Measurements from ENCODE around the gene COPS6.

COPS6 gene

DNA sequence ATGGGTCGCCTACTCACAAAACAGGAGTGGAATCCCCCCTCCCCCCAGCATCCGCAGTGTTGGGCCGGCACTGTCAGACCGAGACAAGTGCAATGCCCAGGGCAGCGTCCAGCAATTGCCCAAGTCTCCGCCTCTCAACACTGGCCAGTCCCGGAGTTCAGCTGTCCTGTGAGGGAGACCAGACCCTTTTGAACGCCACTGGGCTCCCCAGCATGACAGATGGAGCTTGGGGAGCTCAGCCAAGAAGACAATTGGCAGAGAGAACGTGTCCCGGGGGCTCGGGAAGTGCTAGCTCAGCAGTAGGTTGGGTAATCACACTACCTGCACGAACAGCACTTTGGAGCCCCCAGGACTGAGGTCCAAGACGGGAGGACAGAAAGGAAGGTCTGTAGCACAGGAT, 4.7 kb downstream of the COPS6 start:
- DNase-seq (ENCODE audit: low spot score): no peak
- TF ChIP-seq, protein P1, sequence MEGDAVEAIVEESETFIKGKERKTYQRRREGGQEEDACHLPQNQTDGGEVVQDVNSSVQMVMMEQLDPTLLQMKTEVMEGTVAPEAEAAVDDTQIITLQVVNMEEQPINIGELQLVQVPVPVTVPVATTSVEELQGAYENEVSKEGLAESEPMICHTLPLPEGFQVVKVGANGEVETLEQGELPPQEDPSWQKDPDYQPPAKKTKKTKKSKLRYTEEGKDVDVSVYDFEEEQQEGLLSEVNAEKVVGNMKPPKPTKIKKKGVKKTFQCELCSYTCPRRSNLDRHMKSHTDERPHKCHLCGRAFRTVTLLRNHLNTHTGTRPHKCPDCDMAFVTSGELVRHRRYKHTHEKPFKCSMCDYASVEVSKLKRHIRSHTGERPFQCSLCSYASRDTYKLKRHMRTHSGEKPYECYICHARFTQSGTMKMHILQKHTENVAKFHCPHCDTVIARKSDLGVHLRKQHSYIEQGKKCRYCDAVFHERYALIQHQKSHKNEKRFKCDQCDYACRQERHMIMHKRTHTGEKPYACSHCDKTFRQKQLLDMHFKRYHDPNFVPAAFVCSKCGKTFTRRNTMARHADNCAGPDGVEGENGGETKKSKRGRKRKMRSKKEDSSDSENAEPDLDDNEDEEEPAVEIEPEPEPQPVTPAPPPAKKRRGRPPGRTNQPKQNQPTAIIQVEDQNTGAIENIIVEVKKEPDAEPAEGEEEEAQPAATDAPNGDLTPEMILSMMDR (IDR thresholded peaks at IDR 0.05): no peak
- Histone ChIP-seq H3K4me3 (no peak overlapping the region), H3K27ac (no peak overlapping the region)

DNA sequence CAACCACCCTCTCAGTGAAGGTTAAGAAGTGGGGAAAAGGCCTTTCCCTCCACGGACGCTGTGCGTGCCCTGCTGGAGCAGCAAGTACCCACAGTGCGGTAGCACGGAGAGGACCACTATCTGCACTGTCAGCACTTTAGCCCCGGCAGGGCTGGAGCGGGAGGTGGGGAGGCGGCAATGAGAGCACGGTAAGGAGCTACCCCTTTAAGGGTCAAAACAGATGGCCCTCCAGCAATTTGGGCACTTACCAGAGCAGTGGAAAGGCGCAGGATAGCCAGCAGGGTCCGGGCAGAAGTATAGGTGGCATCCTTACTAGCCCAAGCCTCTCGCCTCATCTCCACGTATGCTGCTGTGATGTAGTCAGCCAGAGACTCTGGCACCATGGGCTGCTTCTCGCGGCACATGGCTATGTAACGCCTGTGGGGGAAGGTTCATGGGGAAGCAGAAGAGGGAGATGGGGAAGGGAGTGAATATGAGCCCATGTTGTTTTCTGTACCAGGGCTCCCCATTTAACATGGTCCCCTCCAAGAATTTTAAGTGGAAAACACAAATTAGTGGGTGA, 5.2 kb downstream of the COPS6 start:
- TF ChIP-seq, protein P1 (IDR thresholded peaks at IDR 0.05): no peak
- DNase-seq (ENCODE audit: low spot score): no peak
- Histone ChIP-seq H3K27ac (no peak overlapping the region), H3K4me3 (no peak overlapping the region)

DNA sequence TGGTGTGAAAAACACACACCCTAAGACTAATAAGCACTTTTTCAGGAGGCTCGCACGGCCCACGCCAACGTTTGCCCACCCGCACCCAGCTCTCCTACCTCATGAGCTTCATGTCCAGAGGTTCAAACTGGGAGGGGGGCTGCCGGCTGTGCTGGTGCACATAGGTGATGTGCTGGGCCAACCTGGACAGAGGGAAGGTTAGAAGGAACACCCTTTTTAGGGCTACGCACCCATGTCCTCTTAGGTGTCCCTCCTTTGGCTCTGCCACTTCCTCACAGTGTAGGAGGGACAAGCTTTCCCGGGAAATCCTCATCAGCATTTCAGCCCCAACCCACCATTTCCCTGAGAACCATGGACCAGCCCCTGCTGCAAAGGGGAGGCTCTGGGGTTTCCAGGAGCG, 6.5 kb downstream of the COPS6 start:
- TF ChIP-seq, protein P1 (IDR thresholded peaks at IDR 0.05): no peak
- Histone ChIP-seq H3K4me3 (no peak overlapping the region), H3K27ac (no peak overlapping the region)
- DNase-seq (ENCODE audit: low spot score): no peak

DNA sequence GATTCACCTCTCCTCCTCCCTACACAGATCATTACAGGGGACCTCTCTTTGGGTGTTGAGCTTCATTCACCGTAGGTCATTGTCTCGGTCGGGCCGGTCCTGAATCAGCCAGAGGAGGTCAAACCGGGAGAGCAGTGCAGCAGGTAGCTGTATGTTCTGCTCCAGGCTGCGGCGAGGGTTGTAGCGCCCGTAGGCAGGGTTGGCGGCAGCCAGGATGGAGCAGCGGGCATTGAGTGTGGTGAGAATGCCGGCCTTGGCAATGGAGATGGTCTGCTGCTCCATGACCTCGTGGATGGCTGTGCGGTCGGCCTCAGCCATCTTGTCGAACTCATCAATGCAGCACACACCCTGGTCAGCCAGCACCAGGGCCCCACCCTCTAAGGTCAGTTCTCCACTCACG, 6.9 kb downstream of the COPS6 start:
- no peak overlapping the region for H3K4me3 ChIP-seq
- DNase-seq (ENCODE audit: low spot score): no peak
- no peak overlapping the region for H3K27ac ChIP-seq
- TF ChIP-seq, protein P1 (IDR thresholded peaks at IDR 0.05): no peak

DNA sequence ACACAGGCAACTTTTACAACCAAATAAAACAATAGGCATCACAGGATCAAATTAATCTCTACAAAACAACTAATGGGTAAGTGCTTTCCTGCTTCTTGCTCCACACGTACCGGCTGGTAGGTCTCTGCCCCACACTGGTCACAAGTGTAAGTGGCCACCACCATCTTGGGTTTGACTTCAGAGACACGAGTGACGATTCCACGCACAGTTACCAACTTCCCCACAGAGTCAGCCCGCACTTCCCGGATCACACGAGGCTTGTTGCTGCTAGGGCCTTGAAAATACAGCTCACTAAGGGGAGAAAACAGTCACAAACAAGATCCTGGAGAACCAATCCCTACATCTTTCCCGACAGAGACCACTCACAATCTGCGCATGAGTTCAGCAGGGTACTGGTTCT, 10.1 kb downstream of the COPS6 start:
- TF ChIP-seq, protein P1 (IDR thresholded peaks at IDR 0.05): no peak
- H3K27ac ChIP-seq: no peak overlapping the region
- no peak for DNase-seq (ENCODE audit: low spot score)
- H3K4me3 ChIP-seq: no peak overlapping the region

DNA sequence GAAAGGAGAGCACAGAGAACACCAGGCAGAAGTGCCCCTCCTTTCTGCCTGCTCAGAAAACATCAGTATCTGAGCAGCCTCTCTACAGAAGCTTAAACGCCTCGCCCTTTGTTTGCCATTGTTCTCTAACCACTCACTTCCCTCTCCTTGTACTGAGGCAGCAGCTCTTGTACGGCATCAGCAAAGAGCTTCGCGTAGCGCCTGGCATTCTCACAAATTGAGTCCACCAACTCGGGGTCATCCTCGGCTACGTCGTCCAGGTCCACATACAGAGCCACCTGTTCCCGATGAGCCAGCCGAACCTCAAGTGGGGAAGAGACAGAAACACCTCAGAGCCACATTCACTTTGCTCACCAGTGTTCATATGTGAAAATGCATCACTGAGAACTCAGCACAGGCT, 10.7 kb downstream of the COPS6 start:
- TF ChIP-seq, protein P1 (IDR thresholded peaks at IDR 0.05): no peak
- H3K4me3 ChIP-seq: peak overlapping the region; percentile 82
- peak overlapping the region; percentile 82 to 97 for H3K27ac ChIP-seq
- no peak for DNase-seq (ENCODE audit: low spot score)

DNA sequence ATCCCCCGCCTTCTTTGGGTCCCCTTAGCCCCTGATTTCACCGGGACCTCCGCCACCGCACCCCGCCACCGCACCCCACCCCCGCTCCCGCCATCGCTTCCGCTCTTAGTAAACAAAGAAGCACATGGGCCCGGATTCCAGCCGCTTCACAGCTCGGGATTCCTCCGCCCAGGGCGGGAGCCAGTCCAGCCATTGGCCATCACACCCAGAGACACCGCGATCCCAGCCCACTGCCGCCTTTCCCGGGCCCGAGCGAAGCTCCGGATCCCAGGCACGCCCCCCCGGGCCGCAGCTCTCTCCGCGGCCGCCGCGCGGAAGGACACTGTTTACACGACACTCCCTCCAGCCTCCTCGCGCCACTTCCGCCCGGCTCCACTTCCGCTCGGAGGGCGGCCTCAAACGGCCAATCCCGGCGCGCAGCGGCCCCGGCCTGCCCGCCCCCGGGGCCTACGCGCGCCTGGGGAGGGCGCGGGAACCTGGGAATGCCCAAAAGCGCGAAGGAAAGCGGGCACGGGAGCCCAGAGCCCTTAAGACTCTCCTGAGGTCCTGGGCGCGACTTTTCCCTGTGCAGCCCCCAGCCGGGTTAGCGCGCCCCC, 11.7 kb downstream of the COPS6 start:
- peak overlapping the region; percentile 82 for H3K4me3 ChIP-seq
- DNase-seq (ENCODE audit: low spot score): peak; percentile 98
- TF ChIP-seq, protein P1 (IDR thresholded peaks at IDR 0.05): no peak
- H3K27ac ChIP-seq: peak overlapping the region; percentile 82 to 97

Measured in coronary artery (tissue), 2 donors.